GM19468 (cell line): ENCODE results near the gene EHMT1.

ENCODE experiments used
- ATAC-seq: cut with Tn5 transposase; IDR thresholded peaks from one replicate; pipeline ENCODE4 v1.9.1; 2021; ENCODE audit warnings: mild to moderate bottlenecking, moderate library complexity, moderate number of reproducible peaks; ENCODE audit not compliant: unreplicated experiment; ENCODE audit errors: extremely low read depth

The EHMT1 gene

GRCh38 chr9:137669261-137669672 lies 50.5 kb downstream of the EHMT1 start:
- ATAC-seq, result no peak

DNA sequence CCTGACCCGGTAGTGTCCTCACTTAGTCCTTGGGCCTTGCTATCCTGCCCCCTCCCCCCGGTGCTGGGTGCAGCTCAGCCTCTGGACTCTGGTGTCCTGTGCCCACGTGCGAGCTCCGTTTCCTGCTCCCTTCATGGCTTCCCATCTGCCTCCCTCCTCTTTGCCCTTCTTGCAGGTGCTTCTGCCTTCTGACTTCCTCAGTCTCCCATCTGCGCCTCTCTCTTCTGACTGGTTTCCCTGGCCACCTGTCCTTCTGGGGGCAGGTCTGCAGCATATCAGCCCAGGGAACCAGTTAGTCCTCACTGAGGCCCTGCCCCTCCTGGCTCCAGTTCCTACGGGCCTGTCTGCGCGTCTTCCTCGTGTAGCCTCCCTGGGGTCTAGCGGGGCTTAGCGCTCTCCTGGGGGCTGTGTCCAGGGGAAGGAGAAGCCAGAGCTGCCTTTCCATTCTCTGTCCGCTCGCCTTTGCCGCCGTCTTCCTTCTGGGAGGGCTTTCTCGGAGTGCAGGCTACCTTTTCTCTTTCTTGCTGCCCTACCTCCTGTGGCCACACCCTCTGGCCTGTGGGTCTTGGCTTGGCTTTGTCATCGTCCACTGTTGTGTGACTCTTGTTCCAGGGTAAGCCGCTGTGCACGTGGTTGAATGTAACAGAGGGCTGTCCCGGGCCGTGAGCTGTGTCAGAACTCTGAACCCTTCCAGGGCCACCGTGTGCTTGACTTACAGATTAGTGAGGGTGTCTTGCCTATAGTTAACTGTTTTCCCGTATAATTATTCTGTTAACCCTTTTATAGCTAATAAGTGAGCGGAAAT lies 51.8 kb downstream of the EHMT1 start:
- no peak for ATAC-seq

DNA sequence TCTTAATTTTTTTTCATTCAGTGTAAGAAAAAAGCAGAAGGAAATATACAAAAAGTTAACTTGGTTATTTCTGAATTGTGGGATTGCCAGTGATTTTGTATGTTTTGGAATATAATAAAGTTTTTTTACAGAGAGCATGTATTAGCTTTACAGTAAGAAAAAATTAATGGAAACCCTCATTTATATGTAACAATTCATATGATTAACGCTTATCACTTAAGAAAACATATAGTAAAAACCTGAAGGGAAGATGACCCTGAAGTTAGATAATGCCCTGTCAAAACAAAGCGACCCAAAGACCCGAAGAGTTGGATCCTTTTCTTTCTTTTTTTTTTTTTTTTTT lies 52.4 kb downstream of the EHMT1 start:
- no peak for ATAC-seq

DNA sequence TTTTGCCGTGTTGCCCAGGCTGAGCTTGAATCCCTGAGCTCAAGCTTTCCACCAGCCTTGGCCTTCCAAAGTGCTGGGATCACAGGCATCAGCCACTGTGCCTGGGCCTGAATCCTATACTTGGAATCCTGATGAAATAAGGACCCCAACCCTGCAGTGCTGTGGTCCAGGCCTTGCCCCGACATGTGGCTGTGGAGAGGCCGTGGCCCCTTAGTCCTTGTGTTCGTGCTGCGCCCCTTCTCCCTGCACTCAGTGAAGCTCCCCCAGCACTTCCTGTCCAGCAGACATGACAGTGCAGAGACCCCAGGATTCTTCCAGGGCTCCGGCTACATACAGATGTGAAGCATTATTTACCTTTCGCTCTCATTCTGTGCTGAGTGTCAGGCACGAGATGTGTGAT lies 52.9 kb downstream of the EHMT1 start:
- ATAC-seq, result no peak

GRCh38 chr9:137672907-137673791 lies 54.3 kb downstream of the EHMT1 start:
- peak; percentile 51 for ATAC-seq

DNA sequence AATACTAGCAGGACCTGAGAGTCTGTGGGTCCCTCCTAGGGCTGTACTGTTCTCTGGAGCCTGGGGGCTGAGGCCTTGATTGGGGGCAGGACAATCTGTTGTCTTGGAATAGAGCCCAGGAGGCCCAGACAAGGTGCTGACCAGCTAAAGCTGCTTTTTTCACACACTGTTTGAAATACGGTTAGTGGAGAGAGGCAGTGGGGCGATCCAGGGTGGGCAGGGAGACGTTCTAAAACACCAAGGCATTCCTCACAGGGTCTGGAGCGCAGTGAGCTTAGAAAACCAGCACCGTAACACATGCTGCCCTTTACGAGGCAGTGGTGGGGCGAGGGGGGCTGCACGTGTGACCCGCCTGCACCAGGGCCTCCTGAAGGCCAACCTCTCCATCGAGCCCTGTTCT lies 55.1 kb downstream of the EHMT1 start:
- ATAC-seq, result no peak

DNA sequence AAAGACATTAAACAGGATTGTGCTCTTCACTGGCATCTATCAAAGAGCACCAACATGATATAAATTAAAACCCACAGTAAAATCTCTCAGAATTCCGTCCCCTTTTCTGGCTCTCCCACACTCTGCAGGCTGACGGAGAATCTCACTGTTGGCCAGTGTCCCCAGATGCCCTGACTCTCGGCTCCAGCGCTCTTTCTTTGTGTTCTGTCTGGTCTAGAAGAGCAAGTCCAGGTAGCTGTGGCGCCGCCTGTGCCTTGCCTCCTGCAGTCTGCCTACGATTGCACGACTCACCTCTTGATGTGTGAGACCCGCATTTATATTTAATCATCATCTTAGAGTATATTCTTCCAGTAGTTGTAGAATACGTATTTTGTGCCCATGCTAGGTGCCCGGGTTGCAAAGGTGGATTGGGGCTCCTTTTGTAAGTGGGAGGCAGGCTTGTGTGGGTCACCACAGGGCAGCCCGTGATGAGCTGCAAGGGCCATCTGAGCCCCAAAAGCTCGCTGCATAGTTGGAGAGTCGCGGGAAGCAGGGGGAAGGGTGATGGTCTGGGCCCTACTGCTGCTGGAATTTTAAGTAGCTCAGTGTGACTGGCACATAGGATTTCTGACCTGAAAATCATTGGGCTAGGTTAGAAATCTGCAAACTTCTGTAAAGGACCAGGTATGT lies 55.6 kb downstream of the EHMT1 start:
- no peak for ATAC-seq

GRCh38 chr9:137674976-137675320 lies 56.1 kb downstream of the EHMT1 start:
- ATAC-seq, result no peak

- ATAC-seq, result no peak
Measured at GRCh38 chr9:137676998-137677397, 58.2 kb downstream of the EHMT1 start.

DNA sequence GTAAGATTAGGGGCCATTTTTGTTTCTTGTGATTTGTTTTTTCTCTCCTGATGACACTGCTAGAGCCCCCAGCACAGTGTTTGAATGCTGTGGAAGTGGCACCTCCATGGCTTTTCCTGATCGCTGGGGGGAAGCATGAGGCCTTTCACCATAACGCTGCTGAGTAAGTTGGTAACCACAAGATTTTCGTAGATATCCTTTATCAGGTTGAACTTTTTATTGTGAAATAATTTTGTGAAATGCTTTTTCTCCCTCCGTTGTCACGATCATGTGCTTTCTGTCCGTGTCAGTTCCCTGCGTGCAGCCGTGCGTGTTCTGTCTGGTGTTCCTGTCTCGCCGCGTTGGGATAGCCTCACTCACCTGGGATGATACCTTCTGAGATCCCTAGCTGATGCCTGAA lies 59.4 kb downstream of the EHMT1 start:
- ATAC-seq, result no peak

DNA sequence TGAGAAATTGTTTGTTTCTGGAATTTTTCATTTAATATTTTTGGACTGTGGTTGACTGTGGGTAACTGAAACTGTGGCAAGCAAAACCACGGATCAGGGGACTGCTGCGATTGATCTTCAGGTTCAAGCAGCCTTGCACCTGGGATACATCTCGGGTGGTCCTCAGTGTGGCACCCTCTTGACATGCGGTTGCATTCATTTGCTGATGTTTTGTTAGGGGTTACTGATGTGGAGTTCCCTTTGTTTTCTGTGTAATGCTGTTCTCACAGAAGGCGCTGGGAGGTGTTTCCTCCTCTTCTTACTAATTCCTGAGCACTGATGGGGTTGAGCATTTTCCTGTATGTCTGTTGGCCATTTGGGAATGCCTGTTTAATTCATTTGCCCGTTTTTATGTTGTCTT lies 60.4 kb downstream of the EHMT1 start:
- ATAC-seq, result no peak

GRCh38 chr9:137679695-137680305 lies 61.0 kb downstream of the EHMT1 start:
- no peak for ATAC-seq

DNA sequence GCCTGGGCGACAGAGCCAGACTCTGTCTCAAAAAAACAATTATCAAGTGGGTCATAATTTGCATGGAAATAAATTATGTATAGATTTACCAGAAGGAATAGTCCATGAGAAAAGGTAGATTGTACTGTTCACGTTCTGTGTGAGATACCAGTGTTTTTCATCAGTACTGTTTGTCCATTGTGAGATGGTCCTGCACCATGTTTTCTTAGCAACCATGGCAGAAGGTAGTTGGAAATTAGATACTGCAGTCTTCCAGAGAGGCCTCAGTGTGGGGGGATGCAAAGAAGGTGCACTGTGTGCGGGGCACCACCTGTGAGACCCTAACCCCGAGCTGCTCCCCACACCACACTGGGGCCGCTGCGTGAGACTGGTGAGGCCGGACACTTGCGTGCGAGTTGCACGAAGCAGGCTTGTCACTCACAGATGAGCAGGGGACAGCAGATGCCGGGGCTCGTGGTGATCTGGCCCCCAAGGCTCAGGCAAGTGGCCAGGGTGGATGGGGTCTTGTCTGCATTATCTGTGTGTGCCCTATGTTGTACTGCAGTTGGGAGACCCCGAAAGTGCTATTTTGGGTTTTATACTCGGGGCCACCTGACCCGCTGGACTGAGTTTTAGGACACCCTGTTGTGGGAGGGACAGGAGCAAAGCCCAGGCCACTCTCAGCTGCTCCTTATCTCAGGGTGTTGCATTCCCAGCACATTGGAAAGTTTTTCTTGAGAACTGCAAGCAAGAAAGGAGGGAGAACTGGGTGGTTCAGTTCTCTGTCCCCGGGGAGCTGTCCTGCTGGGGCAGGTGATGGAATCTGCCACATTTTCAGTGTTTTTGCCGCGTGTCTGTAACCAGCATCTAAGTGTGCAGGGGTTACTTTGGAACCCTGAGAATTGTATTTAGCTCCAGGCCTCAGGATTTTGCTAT lies 61.9 kb downstream of the EHMT1 start:
- no peak for ATAC-seq

DNA sequence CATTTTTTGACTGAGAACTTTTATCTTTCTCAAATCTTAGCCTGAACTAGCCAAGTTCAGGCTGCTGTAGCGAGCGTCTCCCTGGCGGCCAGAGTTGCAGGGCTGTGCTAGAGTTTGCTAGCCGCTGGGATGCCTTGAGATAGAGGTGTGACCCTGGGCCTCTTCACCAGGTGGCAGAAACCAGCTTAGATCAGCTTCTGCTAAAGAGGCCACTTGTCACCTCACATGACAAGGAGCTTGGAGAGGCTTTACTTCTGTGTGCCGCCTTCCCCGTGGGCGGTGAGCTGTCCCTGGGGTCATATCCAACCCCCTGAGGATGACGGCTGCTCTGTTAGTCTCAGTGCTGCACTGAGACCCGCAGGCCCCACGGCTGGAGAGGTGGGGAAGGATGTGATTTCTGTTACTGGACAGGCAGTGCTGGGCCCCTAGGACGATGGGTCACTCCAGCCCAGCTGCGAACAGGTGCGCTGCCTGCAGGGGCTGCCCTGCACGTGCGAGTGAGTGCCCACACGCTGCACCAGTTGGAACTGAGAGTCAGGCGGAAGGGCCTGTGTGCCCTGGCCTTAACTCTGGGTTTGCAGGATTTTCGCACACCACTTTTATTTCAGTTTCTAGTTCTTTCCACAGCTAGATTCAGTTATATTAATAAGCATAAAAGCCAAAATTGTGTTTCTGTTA lies 63.8 kb downstream of the EHMT1 start:
- ATAC-seq, result no peak

DNA sequence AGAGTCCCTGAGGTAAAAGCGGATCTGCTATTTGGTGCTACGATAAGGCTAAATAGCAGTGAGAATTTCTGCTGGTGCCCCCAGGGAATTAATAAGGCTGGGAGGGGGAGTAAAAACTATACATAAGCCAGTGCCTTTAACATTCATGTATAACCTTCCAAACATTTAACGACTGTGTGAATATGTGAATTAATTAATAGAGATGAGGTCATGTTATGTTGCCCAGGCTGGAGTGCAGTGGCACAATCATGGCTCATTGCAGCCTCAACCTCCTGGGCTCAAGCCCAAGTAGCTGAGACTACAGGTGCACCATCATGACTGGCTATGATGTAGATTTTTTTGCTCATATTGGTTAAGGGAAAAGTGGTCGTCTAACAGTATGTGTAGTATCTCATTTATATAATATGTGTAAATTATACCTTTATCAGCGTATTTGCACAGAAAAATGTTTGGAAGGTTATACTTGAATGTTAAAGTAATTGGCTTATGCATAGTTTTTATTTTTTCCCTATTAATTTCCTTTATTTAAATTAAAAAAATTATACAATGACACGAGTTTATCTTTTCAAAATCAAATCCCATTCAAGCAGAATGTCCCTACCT lies 64.6 kb downstream of the EHMT1 start:
- ATAC-seq, result no peak

GRCh38 chr9:137685035-137685740 lies 66.4 kb downstream of the EHMT1 start:
- ATAC-seq, result no peak

DNA sequence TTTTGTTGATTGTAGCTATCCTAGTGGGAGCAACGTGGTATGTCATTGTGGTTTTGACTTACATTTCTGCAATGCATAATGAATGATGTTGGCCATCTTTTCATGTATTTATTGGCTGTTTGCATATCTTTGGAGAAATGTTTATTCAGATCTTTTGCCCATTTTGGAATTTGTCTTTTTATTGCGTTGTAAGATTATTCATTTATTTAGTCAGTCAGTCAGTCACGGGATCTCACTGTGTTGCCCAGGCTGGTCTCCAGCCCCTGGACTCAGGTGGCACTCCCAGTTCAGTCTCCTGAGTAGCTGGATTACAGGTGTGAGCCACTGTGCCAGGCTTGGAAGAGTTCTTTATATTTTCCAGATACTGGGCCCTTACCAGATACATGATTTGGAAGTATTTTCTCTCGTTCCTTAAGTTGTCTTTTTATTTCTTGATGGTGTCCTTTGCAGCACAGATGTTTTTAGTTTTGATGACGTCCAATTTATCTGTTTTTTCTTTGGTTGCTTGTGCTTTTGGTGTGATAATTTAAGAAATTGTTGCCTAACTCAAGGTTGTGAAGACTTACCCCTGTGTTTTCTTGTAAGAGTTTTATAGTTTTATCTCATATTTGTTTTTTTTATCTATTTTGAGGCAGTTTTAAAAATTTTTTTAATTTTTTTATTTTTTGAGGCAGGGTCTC lies 67.1 kb downstream of the EHMT1 start:
- ATAC-seq, result no peak

DNA sequence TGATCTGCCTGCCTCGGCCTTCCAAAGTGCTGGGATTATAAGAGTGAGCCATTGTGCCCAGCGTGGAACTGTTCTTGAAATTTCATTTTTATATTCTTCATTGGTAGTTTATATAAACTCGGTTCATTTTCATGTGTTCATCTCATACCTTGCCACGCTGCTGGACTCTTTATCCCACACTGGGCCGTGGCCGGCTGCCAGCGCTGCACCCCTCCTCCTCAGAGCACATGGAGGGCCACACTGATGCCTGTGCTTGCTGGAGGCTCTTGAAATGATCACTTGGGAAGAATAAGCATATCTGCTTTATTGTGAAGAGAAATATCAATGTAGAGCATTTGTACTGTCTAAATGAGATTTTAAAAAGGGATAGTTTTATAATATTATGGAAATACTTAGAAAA lies 69.5 kb downstream of the EHMT1 start:
- no peak for ATAC-seq
